SK-N-SH treated with all-trans-retinoic acid at 6 μM for 48 hours (cell line): ENCODE results near the gene TMEM150A.

ENCODE experiments used
- CREB5 ChIP-seq: fragments of 250-450 bp; sonication (Bioruptor Pico); IDR thresholded peaks from 2 replicates; pipeline ENCODE4 v1.5.1; 2020; ENCODE audit warnings: low read depth, mild to moderate bottlenecking, moderate library complexity
- OSR1 ChIP-seq: fragments of 250-450 bp; sonication (Bioruptor Pico); IDR thresholded peaks from 2 replicates; pipeline ENCODE4 v1.8.0; 2022; ENCODE audit warnings: moderate library complexity, mild to moderate bottlenecking, inconsistent platforms
- RARB ChIP-seq: fragments of 250-450 bp; sonication (Bioruptor Pico); IDR thresholded peaks from 2 replicates; pipeline ENCODE4 v1.8.0; 2021; ENCODE audit warnings: mild to moderate bottlenecking, moderate library complexity
- ZFP30 ChIP-seq: fragments of 450-650 bp; formaldehyde crosslinking; IDR thresholded peaks from 2 replicates; pipeline ENCODE4 v1.5.0; 2022; ENCODE audit warnings: mild to moderate bottlenecking, moderate library complexity
- ZNF565 ChIP-seq: fragments of 450-650 bp; formaldehyde crosslinking; conservative IDR thresholded peaks from 2 replicates; pipeline ENCODE4 v1.5.0; 2020; ENCODE audit warnings: low read depth, mild to moderate bottlenecking, moderate library complexity
- TF ChIP-seq, protein P1 (sequence below): fragments of 250-450 bp; sonication (Bioruptor Pico); IDR thresholded peaks from 2 replicates; pipeline ENCODE4 v1.5.0; 2020; ENCODE audit warnings: mild to moderate bottlenecking, moderate library complexity

- TF ChIP-seq ZNF565 (CRISPR knock-in tag) (no peak), OSR1 (CRISPR knock-in tag) (no peak), ZFP30 (no peak), CREB5 (CRISPR knock-in tag) (no peak), RARB (CRISPR knock-in tag) (no peak)
- TF ChIP-seq, protein P1, sequence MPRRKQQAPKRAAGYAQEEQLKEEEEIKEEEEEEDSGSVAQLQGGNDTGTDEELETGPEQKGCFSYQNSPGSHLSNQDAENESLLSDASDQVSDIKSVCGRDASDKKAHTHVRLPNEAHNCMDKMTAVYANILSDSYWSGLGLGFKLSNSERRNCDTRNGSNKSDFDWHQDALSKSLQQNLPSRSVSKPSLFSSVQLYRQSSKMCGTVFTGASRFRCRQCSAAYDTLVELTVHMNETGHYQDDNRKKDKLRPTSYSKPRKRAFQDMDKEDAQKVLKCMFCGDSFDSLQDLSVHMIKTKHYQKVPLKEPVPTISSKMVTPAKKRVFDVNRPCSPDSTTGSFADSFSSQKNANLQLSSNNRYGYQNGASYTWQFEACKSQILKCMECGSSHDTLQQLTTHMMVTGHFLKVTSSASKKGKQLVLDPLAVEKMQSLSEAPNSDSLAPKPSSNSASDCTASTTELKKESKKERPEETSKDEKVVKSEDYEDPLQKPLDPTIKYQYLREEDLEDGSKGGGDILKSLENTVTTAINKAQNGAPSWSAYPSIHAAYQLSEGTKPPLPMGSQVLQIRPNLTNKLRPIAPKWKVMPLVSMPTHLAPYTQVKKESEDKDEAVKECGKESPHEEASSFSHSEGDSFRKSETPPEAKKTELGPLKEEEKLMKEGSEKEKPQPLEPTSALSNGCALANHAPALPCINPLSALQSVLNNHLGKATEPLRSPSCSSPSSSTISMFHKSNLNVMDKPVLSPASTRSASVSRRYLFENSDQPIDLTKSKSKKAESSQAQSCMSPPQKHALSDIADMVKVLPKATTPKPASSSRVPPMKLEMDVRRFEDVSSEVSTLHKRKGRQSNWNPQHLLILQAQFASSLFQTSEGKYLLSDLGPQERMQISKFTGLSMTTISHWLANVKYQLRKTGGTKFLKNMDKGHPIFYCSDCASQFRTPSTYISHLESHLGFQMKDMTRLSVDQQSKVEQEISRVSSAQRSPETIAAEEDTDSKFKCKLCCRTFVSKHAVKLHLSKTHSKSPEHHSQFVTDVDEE (CRISPR knock-in tag): no peak
These were observed 575 bp downstream of the TMEM150A start for GRCh38 chr2:85601771-85602475.
